Coronary artery (tissue), 2 donors: ENCODE measurements around the gene RARRES1.
A peak's percentile ranks its signal among the peaks of the same experiment; 100 is the strongest.

Source experiments
- DNase-seq: peaks from one replicate; pipeline ENCODE4 v3.0.0-alpha.2; 2017; ENCODE audit warnings: low spot score
- H3K27ac ChIP-seq, 2 donors: fragments of 200-600 bp; sonication (generic); one replicate each; pipeline ENCODE4 v1.5.1; 2016 to 2019
- H3K4me3 ChIP-seq: fragments of 200-600 bp; sonication (generic); 2 replicates; pipeline ENCODE4 v1.5.1; 2016; ENCODE audit warnings: mild to moderate bottlenecking, moderate library complexity
- CTCF ChIP-seq: fragments of 200-600 bp; sonication (generic); IDR thresholded peaks from one replicate; pipeline ENCODE4 v1.5.1; 2019; ENCODE audit warnings: antibody characterized with exemption

RARRES1 gene

GRCh38 chr3:158737410-158737809 lies 5.2 kb upstream of the RARRES1 start:
- no peak for TF ChIP-seq CTCF
- no peak overlapping the region for H3K4me3 ChIP-seq
- no peak for DNase-seq
- no peak overlapping the region for H3K27ac ChIP-seq

DNA sequence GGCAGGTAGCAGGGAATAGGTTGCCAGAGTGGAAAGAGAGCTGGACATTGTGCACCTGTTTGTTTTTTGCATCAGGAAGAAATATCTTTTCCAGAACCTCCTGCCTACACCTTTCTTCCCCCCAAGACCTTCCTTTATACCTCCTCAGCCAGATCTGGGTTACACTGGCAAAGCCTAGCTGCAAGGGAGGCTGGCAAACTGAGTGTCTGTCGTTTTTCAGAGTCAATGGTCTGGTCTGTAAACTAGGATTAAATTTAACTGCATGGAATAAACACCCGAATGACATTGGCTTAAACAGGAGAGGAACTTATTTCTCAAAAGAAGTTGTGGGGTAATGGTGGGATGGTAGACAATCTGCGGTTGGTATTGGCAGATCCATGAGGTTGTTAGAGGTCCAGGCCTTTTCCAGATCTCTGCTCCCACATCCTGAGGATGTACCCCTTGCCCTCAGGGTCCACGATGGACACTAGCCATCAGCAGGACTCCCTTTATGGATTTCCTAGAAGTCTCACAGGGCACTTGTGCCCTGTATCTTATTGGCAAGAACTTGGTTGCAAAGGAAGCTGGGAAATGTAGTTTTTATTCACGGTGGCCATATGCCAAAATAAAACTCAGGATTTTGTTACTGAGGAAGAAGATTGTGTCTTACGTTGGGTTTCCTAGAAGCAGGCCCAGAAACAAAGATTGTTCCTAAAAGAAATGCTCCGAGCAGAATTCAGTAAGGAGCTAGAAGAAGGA lies 3.2 kb upstream of the RARRES1 start:
- DNase-seq = no peak
- TF ChIP-seq CTCF = no peak
- Histone ChIP-seq H3K4me3 (no peak overlapping the region), H3K27ac (no peak overlapping the region)

DNA sequence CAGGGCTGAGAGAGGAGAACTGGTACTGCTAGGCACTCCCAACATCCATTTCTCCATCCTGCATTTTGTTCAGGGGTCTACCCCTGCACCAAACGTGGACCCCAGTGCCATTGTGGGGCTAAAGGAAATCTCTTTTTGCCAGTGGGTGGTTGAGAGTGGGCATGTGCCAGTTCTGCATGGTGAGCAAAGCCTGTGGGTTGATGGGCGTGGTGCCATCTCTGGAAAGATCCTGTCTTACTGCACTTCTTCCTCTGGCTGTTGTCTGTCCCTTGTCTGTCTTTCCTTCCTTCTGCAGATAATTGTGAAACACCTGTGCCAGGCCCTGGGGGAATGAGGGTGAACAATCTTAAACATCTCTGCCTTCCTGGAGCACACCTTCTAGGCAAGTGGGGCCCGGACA lies 1.4 kb upstream of the RARRES1 start:
- no peak overlapping the region for H3K27ac ChIP-seq
- H3K4me3 ChIP-seq = no peak overlapping the region
- no peak for TF ChIP-seq CTCF
- no peak for DNase-seq

GRCh38 chr3:158732856-158733200 lies 571 bp upstream of the RARRES1 start:
- Histone ChIP-seq H3K4me3 (peak overlapping the region; percentile 89), H3K27ac (peak overlapping the region; percentile 69 to 83)
- DNase-seq = no peak
- TF ChIP-seq CTCF = no peak

GRCh38 chr3:158731486-158731885 lies 771 bp downstream of the RARRES1 start:
- TF ChIP-seq CTCF = no peak
- DNase-seq = peak; percentile 60

DNA sequence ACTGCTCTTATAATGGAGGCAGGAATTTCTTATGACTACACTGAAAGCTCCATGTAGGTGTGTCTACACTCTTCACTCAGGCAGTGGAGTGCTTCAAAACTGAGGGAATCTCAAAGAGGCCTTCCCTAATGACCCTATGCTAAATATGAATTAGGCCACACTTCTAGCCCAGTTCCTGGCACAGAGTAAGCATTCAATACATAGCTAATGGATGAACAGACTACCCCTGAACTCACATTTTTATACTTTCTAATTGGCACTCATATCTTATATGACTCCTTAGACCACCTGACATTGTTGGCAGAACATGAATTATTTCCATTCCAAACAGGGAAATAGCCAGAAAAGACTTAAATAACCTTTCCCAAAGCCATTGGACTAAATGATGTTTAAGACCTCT lies 3.4 kb downstream of the RARRES1 start:
- DNase-seq = peak; percentile 26
- Histone ChIP-seq H3K27ac (no peak overlapping the region), H3K4me3 (no peak overlapping the region)
- no peak for TF ChIP-seq CTCF

More at GRCh38 chr3:158731486-158731885, 771 bp downstream of the RARRES1 start:
- Histone ChIP-seq H3K27ac (peak overlapping the region; percentile 69 to 83), H3K4me3 (peak overlapping the region; percentile 89)

- DNase-seq = no peak
- no peak for TF ChIP-seq CTCF
- Histone ChIP-seq H3K4me3 (peak overlapping the region; percentile 37), H3K27ac (no peak overlapping the region)
Measured at GRCh38 chr3:158728061-158728377, 4.2 kb downstream of the RARRES1 start.
